Fibroblast of lung (primary cell): ENCODE measurements around the gene AP2A2.

Experiments used
- EZH2 ChIP-seq: IDR thresholded peaks from 2 replicates; pipeline ENCODE4 v1.5.1; 2012; ENCODE audit warnings: low read length, control low read depth, mild to moderate bottlenecking; ENCODE audit errors: missing control alignments
- TF ChIP-seq, protein P1 (sequence below), 2 donors: IDR thresholded peaks in 1 of 2; conservative IDR thresholded peaks in 1 of 2; 1 replicate in 1 of 2; 2 replicates in 1 of 2; pipeline ENCODE4 v1.5.1; 2011 to 2012; ENCODE audit warnings: low read length in 2 of 2, control low read depth in 1 of 2, inconsistent platforms in 1 of 2, low read depth in 1 of 2, mild to moderate bottlenecking in 1 of 2

DNA sequence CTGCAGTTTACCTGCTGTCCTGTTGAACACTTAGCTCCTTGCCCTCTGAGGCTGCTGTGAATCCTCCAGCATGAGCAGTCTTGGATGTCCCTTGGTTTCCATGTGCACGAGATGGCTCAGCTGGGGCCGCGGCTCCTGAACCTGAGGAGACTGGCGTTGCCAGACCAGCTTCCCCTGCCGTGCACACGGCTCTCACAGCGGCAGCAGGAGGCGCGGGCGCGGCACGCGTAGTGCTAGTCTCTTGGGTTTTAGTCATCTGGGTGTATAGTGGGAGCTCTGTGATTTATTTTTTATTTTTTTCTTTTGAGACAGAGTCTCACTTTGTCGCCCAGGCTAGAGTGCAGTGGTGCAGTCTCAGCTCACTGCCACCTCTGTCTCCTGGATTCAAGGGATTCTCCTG is 56.1 kb downstream of the AP2A2 start:
- TF ChIP-seq, protein P1, sequence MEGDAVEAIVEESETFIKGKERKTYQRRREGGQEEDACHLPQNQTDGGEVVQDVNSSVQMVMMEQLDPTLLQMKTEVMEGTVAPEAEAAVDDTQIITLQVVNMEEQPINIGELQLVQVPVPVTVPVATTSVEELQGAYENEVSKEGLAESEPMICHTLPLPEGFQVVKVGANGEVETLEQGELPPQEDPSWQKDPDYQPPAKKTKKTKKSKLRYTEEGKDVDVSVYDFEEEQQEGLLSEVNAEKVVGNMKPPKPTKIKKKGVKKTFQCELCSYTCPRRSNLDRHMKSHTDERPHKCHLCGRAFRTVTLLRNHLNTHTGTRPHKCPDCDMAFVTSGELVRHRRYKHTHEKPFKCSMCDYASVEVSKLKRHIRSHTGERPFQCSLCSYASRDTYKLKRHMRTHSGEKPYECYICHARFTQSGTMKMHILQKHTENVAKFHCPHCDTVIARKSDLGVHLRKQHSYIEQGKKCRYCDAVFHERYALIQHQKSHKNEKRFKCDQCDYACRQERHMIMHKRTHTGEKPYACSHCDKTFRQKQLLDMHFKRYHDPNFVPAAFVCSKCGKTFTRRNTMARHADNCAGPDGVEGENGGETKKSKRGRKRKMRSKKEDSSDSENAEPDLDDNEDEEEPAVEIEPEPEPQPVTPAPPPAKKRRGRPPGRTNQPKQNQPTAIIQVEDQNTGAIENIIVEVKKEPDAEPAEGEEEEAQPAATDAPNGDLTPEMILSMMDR (conservative IDR thresholded peaks at IDR 0.05 in 1 of 2, IDR thresholded peaks at IDR 0.05 in 1 of 2; ENCODE audit: low read depth in 1 of 2, low read length in 2 of 2) = no peak
- no peak for TF ChIP-seq EZH2
